Stimulated activated CD4-positive, alpha-beta T cell treated with anti-CD3 and anti-CD28 coated beads, Interleukin-1b, Interleukin-23, amount 100 ng/mL, for 48 hours (primary cell): ENCODE data around the gene FIGNL2.
"Not testable (repeated sequence)": the region's sequence is repeated elsewhere in the genome, so short reads cannot be mapped to it uniquely, and the experiment has no call there.

Experiments
- DNase-seq: peaks from one replicate; pipeline ENCODE4 v3.0.0-alpha.2; 2020

FIGNL2 gene, protein sequence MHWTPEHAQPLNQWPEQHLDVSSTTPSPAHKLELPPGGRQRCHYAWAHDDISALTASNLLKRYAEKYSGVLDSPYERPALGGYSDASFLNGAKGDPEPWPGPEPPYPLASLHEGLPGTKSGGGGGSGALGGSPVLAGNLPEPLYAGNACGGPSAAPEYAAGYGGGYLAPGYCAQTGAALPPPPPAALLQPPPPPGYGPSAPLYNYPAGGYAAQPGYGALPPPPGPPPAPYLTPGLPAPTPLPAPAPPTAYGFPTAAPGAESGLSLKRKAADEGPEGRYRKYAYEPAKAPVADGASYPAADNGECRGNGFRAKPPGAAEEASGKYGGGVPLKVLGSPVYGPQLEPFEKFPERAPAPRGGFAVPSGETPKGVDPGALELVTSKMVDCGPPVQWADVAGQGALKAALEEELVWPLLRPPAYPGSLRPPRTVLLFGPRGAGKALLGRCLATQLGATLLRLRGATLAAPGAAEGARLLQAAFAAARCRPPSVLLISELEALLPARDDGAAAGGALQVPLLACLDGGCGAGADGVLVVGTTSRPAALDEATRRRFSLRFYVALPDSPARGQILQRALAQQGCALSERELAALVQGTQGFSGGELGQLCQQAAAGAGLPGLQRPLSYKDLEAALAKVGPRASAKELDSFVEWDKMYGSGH

GRCh38 chr12:51848326-51848727, at the start of gene FIGNL2:
FIGNL2 (minus strand) TSS chr12:51848718; CDS start chr12:51822413, 26,305 bp downstream.
- DNase-seq: no peak

DNA sequence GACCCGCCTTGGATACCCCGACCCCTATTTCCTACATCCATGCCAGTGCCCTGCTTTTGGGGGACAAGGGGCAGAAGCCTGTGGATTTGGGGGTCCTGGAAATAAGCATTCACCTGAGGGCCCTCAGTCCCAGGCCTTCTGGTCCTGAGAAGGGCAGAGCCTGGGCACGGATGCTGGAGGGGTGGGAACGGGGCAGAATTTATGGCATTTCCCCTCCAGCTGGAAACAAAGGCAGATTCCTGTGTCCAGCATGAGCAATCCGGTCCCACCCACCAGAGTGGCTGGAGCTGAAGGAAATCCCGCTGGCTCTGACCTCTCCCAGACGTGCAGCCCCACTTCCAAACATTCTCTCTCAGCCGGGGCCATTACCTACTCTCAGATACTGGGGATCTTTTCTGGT, 48.7 kb upstream of the FIGNL2 start:
- DNase-seq: no peak

- DNase-seq: no peak
Measured at GRCh38 chr12:51896236-51896635, 47.7 kb upstream of the FIGNL2 start.

DNA sequence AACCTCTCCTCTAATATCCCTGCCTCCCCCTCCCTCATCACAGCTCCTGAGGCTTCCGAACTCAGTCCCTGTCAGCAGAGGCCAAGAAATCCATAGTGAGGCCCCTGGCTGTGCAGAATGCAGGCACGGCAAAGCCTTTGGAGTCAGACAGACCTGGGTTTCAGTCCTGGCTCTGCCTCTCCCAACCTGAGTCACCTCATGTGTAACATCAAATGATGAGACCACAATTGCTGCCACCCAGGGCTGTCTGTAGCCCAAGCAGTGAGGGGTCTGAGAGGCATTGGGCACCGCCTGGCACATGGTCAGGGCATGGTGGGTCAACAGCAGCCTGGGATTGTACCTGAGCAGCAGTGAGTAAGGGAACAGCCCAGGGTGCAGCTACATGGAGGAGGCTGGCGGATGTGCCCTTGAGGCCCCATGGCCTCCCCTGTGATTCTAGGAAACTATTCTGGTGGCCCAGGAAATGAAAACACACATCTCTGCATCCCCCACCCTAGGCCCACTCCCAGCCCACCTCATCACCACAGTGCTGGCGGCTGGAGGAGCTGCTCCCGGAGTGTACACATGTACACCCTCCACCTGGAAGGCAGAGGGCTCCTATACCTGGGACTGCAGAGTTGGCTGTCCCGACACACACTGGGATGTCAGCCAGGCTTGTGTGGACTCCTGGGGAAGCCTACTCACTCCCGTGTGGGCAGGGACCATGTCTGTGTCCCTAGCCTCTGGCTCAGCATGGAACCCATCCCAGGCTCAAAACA, 47.0 kb upstream of the FIGNL2 start:
- DNase-seq: no peak

DNA sequence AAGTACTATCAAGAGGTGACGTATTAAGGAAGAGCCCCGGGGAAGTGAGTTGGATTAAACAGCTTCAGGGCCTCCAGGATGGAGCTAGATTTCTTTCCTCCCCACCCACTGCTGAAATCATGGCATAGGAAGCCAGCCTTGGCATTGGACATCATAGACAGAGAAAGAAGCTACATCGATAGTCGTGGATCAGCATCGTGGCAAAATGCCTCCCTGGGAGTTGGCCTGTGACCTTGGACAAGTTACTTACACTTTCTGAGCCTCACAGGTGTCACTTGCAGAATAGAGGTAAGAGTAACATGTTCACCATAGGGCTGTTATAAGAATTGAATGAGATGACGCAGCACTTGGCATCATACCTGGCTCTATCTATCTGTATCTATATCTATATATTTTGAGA, 45.3 kb upstream of the FIGNL2 start:
- no peak for DNase-seq

- no peak for DNase-seq
Measured at GRCh38 chr12:51891843-51892242, 43.3 kb upstream of the FIGNL2 start.

DNA sequence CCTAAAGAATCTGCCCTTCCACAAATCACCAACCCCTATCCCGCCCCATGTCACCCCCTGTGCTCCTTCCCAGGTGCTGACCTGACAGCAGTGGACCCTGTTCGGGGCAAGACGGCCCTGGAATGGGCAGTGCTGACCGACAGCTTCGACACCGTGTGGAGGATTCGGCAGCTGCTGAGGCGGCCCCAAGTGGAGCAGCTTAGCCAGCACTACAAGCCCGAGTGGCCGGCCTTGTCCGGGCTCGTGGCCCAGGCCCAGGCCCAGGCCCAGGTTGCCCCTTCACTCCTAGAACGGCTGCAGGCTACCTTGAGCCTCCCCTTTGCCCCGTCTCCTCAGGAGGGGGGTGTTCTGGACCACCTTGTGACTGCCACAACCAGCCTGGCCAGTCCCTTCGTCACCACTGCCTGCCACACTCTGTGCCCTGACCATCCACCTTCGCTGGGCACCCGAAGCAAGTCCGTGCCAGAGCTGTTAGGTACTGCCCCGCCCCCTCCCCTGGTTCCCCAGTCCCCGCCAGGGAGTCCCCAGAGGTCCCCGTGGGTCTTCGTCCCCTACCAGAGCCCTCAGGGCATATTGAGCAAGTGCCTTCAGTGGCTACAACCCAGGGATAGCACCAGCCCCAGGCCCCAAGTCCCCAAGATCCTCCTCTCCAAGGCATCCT, 42.1 kb upstream of the FIGNL2 start:
- DNase-seq: no peak

- no peak for DNase-seq
Measured at GRCh38 chr12:51890133-51890464, 41.6 kb upstream of the FIGNL2 start.

GRCh38 chr12:51889216-51890132, 41.0 kb upstream of the FIGNL2 start:
- no peak for DNase-seq

- DNase-seq: no peak
Measured at GRCh38 chr12:51888316-51889215, 40.0 kb upstream of the FIGNL2 start.

- peak; percentile 24 for DNase-seq
Measured at GRCh38 chr12:51887476-51888315, 39.2 kb upstream of the FIGNL2 start, which contains the start of gene ANKRD33. ANKRD33 (plus strand) TSS chr12:51888103; CDS start chr12:51888187, 84 bp downstream.

- DNase-seq: peak; percentile 52
Measured at GRCh38 chr12:51886021-51886710, 37.6 kb upstream of the FIGNL2 start.

DNA sequence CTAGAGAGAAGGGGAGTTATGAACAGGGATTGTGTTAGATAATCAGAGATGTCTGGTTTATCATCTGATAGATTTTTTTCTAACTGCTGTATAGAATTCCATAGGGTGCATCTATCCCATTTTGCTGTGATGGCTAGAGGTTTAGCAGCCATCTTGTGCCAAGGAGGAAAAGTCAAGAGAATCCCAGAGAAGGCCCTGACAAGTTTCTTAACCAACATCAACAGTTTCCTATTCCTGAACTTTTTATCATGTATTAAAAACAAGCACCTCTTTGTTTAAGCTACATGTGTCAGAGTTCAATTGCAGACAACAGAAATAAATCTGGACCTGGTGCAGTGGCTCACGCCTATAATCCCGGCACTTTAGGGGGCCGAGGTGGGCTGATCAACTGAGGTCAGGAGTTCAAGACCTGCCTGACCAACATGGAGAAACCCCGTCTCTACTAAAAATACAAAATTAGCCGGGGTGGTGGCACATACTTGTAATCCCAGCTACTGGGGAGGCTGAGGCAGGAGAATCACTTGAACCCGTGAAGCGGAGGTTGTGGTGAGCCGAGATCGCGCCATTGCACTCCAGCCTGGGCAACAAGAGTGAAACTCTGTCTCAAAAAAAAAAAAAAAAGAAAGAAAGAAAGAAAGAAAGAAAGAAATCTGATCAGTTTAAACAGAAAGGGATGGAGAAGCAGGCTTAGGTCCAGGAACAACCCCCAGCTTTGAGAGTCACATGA, 36.9 kb upstream of the FIGNL2 start:
- not testable (repeated sequence) for DNase-seq

- DNase-seq: no peak
Measured at GRCh38 chr12:51884676-51885229, 36.2 kb upstream of the FIGNL2 start.

GRCh38 chr12:51883998-51884675, 35.6 kb upstream of the FIGNL2 start:
- DNase-seq: no peak

GRCh38 chr12:51883295-51883694, 34.8 kb upstream of the FIGNL2 start:
- DNase-seq: no peak

DNA sequence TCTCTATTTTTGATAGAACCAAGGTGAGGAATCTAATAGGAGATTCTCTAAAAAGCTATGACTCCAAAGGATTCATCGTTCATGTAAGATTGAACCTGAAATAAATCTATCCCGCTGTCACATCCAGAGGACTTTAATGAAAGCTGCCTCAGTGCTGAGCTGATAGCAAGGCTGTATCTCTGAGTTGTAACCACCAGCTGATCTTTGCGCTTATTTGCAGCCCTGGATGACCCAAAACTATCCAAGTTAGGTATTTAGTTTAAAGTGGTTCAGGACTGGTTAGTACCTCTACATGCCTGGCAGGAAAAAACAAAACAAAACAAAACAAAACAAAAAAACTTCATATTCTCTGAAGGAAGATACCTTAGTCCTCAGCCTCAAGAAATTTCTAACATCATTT, 30.6 kb upstream of the FIGNL2 start:
- no peak for DNase-seq

DNA sequence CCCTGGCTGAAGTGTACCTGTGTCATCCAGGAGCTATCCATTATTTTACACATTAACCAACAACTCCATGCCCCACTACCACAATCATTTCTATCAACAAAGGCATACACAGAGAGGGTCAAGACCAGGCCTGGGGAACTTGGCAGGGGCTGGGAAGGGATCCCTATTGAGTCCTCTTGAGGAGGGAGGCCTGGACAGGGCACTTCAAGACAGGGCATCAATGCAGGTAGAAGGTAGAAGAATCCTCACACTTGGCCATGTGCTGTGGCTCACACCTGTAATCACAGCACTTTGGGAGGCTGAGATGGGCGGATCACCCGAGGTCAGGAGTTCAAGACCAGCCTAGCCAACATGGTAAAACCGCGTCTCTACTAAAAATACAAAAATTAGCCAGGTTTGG, 26.0 kb upstream of the FIGNL2 start:
- DNase-seq: no peak
